NCI-H226 (cell line): ENCODE measurements around the gene RLF.
A peak's percentile ranks its signal among the peaks of the same experiment; 100 is the strongest.

ENCODE experiments used
- DNase-seq: peaks from one replicate; pipeline ENCODE4 v3.0.0-alpha.2; 2015

Gene RLF, protein sequence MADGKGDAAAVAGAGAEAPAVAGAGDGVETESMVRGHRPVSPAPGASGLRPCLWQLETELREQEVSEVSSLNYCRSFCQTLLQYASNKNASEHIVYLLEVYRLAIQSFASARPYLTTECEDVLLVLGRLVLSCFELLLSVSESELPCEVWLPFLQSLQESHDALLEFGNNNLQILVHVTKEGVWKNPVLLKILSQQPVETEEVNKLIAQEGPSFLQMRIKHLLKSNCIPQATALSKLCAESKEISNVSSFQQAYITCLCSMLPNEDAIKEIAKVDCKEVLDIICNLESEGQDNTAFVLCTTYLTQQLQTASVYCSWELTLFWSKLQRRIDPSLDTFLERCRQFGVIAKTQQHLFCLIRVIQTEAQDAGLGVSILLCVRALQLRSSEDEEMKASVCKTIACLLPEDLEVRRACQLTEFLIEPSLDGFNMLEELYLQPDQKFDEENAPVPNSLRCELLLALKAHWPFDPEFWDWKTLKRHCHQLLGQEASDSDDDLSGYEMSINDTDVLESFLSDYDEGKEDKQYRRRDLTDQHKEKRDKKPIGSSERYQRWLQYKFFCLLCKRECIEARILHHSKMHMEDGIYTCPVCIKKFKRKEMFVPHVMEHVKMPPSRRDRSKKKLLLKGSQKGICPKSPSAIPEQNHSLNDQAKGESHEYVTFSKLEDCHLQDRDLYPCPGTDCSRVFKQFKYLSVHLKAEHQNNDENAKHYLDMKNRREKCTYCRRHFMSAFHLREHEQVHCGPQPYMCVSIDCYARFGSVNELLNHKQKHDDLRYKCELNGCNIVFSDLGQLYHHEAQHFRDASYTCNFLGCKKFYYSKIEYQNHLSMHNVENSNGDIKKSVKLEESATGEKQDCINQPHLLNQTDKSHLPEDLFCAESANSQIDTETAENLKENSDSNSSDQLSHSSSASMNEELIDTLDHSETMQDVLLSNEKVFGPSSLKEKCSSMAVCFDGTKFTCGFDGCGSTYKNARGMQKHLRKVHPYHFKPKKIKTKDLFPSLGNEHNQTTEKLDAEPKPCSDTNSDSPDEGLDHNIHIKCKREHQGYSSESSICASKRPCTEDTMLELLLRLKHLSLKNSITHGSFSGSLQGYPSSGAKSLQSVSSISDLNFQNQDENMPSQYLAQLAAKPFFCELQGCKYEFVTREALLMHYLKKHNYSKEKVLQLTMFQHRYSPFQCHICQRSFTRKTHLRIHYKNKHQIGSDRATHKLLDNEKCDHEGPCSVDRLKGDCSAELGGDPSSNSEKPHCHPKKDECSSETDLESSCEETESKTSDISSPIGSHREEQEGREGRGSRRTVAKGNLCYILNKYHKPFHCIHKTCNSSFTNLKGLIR (N-terminal part only)

DNA sequence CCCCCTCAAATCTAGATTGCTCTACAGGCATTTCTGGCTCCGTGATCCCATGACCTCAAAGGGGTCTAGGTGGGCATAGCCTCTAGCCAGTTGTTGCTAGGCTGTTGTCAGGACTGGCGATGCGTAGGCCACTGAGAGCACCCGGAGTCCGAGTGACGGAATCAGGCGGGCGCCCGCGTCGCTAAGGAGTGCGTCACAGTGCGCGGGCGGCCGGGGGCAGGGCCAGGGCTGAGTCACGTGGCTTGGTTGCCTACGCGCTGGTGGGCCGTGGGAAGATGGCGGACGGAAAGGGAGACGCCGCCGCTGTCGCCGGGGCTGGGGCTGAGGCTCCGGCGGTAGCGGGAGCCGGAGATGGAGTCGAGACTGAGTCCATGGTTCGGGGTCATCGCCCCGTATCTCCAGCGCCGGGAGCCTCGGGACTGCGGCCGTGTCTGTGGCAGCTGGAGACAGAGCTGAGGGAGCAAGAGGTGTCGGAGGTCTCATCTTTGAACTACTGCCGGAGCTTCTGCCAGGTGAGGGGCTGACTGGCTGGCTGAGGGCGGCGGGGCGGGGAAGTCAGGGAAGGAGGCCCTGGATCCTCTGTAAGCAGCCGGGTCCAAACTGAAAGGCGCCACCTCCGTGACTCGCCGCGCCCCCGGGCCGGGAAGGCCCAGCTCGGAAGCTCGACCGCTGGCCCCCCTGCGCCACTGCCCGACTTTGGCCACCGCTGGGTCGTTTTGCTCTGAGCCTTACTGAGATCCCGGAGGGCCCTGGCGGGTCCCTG is at the start of gene RLF:
RLF (plus strand) TSS at position 263 of the 763 bp plus-strand sequence; CDS start at position 276, 13 bp downstream.
- DNase-seq = peak; percentile 94

DNA sequence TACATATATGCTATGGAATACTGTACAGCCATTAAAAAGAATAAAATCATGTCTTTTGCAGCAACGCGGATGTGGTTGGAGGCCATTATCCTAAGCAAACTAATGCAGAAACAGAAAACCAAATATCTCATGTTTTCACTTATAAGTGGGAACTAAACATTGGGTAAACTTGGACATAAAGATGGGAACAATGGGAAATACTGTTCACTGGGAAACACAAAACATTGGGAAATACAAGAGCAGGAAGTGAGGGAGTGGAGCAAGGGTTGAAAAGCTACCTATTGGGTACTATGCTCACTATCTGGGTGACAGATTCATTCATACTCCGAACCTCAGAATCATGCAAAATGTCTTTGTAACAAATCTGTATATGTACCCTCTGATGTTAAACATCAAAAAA is 46.8 kb upstream of the RLF start:
- DNase-seq = no peak

DNA sequence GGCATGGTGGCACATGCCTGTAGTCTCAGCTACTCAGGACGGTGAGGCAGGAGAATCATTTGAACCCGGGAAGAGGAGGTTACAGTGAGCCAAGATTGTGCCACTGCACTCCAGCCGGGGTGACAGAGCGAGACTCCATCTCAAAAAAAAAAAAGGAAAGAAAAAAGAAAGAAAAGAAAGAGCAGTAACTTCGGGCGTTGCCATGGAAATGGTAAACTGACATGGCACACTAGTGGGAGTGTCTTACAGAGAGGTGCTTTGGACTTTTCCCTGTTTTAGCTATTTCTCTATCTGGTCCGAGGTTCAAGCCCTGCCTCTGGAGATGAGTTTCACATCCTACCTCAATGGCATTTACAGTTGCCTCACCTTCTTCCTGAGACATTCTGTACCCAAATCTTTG is 41.1 kb upstream of the RLF start:
- DNase-seq = no peak

DNA sequence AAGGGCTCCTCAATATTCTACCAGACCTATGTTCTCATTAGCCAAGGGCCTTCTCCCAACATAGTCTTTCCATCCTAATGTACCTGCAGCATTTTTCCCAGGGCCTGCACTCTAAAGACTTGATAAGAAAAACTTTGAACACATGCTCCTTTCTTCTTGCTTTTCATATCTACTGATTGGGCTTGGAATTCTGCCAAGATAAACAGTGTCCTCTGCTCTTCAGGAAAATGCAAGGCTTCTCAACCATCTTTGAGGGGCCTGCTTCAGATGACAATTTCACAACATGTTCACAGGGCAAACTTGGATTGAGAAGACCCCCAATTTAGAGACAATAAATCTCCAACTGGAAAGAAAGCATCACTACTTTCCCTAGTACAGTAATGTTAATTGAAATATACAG is 38.3 kb upstream of the RLF start:
- no peak for DNase-seq

DNA sequence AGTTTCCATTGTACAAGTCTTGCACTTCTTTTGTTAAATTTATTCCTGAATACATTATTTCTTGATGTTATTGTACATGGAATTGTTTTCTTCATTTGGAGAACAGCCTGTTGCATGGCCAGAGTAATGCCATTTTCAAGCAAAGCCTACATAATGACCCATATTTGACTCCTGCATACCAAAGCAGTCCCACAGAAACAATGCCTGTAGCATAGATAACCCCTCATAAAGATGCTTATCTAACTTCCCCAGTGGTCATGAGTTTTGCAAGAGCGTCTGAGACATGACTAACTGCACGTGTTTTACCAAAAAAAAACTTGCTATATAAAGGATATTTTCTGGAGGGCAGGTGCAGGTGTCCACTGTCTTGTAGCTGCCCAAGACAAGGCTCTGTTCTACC is 30.3 kb upstream of the RLF start:
- peak; percentile 14 for DNase-seq

DNA sequence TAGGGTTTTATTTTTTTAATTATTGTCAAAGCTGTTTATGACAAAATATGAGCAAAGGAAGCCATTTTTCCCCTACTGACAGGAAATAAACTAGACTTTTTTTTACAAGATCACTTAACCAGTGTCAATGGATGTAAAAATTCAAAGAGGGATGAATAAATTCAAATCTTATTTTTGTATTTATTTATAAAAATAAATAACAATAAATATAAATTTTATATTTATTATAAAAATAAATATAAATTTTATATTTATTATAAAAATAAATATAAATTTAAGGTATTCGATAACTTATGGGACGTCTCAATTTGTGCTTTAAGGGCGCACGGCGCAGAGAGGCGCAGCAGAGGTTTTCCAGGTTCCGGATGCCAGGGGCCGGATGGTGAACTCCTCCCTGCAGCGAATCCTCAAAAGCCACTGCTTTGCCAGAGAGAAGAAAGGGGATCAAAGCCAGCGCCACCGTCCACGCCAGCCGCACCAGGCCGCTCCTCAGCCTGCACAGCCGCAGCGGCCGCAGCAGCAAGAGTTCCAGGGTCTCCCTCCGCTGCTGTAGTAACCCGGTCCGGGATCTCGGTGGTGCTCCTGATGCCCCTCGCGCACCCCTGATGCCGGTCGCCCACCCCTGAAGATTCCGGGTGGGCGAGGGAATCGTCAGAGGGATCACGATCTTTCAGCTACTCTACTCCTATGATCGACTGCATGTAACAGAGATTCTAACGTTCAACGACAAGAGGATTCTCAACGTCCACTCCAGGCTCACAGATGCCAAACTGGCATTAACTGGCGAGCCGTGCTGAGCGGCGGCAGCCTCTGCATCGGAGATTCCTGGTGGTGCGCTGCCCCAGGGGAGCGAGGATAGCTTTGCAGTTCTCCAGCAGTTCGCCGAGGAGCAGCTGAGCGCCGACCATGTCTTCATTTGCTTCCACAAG is 28.5 kb upstream of the RLF start:
- no peak for DNase-seq

DNA sequence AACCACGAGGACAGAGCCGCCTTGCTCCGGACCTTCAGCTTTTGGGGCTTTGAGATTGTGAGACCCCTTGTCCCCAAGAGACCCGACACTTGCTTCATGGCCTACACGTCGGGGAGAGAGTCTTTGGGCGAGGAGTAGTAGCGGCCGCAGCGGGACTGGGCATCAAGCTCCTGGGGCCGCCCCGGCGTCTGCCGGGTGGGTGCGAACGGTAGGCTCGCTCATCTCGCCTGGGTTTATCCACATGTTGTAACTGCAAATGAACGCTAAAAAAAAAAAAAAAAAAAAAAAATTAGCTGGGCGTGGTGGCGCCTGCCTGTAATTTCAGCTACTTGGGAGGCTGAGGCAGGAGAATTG is 27.9 kb upstream of the RLF start:
- DNase-seq = no peak

DNA sequence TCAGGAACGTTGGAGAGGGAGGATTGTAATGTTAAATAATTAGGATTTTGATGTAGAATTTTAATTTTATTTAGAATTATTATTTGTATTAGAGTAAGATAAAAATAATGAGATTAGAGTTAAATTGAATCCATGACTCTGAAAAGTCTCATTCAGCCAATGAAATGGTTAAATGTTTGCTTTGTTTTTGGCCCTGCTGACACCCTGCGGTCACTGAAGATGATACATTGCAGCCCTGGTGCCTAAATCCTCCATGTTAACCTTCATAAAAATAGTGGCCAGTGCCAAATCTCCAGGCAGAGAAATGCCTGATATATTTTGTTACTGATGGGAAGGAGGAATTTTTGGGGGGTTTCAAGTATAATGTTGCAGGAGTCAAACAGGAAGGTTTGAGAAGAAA is 27.3 kb upstream of the RLF start:
- DNase-seq = no peak

DNA sequence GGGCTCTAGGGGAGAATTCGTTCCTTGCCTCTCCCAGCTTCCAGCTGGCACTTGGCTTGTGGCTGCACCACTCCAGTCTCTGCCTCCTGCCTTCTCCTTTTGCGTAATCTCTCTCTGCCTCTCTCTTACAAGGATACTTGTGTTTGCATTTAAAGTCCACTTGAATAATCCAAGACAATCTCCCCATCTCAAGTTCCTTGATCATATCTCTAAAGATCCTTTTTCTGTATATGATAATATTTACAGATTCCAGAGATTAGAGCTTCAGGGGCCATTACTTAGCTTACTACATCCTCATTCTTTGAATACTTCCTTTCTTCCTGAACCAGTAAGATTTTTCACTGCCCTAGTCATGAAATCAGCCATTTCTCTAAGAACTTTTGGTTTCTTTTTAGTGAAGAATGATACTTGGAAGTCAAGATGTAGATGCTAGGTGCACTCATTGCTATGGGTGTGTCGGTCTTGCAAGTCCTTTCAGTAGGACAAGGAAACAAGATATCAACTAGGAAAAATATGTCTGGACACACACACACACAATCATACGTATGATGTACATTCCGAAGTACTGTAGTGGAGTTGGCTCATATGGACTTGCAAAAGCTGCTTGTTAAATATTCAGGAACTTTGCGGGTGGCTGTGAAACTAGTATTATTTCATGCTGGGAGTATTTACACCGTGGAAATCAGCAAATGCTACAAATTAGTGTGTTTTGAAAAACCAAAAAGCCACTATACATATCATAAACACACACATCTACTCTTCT is 20.8 kb upstream of the RLF start:
- peak; percentile 42 for DNase-seq

DNA sequence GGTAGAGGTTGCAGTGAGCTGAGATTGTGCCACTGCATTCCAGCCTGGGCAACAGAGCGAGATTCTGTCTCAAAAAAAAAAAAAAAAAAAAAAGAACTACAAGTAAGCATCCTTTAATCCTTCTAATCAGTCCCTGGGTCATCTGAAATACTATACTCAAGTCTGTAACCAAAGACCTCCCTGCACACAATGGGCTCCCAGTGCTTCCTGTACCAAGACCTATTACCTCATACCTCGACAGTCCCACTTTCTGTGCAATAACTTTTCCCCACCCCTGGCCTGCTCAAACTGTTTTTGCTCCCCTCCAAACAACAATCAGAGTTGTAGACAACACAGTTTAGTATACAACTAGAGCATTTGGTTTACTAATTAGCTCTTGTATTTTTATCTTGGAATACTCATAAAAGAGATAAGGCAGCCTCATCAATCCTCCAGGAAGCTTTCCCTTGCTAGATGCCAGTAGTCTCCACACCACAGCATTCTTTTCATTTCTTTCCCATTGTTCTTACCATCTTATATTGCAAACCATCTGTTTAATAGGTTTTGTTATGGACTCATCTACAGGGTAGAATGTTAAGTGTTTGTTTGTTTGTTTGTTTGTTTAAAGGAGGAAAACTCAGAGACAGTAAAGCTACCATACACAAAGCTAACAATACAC is 19.2 kb upstream of the RLF start:
- DNase-seq = peak; percentile 64

DNA sequence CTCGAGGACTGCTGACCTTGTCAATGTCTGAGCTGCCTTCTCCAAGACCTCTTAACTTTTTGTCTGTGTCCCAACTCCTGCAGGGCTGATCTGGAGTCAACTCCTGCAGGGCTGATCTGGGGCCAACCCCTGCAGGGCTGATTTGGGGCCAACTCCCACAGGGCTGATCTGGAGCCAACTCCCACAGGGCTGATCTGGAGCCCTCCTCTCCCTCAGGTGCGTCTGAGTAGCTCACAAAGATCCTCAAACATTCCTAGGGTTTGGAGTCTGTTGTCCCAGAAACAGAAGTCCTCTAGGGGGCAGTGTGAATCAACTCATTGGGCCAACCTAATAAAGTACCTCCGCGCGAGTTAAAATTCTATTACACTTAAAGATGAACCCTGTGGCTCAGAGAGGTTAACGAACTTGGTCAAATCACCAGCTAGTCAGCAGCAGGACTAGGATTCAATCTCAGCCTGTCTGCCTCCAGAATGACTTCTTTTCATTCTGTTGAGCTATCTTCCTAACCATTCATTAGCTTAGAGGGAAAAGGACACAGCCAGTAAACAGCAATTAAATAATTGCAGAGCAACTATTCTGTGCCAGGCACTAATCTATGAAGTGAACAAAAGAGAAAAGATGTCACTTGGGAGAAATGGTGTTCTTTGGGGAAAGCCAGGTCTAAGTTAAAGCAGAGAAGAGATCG is 17.2 kb upstream of the RLF start:
- DNase-seq = peak; percentile 60

DNA sequence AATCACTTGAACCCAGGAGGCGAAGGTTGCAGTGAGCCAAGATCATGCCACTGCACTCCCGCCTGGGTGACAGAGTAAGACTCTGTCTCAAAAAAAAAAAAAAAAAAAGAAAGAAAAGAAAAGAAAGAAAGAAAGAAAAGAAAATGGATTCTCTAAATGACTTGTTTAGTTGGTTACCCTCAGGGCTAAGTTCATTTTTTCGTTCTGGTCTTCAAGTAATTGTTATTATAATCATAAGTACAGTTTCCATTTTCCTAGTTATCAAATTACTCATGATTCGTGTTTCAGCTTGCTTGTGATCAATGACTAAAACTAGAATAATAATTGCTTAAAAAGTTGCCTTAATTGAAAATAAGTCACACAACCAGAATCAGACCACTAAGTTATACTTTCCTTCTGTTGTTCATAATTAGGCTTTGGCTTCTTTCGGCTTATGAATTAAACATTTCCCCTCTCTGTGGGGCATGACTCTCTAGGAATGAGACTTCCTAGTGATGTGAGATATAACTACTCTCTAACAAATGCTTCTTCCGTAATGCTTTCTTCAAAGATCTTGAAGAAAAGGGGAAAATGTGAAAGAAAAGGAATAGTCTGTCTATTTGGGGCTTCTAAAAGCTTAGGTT is 9.6 kb upstream of the RLF start:
- no peak for DNase-seq

DNA sequence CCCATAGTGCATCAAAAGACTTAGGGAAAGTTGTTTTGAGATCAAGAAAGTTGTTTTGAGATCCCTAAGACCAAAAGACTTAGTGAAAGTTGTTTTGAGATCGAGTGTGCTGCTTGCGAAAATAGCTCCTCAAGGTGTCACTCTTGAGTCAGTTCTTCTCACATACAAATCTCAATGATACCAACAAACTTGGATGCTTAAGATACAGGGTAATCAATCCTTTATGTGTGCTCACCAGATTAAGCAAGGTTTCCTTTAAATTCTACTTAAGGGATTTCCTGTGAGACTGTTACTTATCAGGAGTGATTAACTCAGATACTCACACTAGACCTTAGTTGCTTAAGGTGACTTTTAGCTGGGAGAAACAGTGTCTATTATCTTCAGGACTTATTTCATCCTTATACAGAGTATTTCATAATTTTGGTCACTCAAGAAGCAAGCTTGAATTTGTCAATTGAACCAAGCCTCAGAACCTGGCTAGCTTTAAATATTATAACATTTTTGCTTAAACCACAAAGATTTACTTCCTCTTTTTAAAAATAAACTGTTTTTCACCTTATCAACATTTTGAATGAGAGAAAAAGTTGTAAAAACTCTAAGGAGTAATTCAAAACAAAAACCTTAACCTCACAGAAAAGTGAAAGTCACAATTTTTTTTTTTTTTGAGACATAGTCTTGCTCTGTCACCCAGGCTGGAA is 8.0 kb upstream of the RLF start:
- DNase-seq = peak; percentile 19

DNA sequence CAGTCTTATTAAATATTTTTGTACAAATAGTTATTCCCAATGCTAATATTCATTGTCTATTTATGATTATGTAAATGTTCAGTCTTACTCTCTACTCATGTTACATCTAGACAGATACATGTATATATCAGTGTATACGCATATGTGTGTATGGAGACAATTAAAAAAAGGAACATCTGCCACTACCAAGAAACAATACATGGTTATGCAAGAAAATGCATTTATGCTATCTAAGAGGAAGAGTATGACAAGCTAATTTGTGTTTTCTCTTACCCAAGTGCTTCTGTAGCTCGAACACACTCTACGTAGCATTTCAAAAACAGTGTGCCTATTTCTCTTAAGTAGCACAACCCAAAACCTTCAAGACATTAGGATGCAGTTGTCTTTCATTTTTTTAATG is 6.1 kb upstream of the RLF start:
- DNase-seq = no peak

DNA sequence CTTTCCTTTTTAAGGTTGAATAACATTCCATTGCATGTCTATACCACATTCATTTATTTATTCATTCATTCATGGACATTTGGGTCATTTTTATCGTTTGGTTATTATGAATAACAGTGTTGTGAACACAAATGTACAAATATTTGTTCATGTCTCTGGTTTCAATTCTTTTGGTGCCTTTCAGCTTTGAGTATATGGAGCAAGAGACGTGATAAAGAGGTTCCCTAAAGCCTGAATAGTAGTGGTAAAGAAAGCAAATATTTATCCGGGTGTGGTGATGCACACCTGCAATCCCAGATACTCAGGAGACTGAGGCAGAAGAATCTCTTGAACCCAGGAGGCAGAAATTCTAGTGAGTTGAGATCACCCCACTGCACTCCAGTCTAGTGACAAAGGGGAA is 5.3 kb upstream of the RLF start:
- DNase-seq = no peak

DNA sequence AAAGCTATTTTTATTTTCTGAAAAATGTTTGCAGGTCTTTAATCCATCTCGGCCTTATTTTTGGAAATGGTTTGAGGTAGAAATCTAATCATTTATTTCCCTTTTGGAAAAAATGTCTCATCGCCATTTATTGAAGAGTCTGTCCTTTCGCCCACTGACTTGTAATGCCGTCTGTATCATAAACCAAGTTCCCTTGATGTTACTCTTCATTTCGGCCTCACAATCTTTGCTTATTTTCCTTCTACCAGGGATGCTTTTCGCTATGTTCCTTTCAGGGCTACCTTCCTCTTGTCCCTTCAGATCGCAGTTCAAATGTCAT is 422 bp upstream of the RLF start:
- DNase-seq = no peak

DNA sequence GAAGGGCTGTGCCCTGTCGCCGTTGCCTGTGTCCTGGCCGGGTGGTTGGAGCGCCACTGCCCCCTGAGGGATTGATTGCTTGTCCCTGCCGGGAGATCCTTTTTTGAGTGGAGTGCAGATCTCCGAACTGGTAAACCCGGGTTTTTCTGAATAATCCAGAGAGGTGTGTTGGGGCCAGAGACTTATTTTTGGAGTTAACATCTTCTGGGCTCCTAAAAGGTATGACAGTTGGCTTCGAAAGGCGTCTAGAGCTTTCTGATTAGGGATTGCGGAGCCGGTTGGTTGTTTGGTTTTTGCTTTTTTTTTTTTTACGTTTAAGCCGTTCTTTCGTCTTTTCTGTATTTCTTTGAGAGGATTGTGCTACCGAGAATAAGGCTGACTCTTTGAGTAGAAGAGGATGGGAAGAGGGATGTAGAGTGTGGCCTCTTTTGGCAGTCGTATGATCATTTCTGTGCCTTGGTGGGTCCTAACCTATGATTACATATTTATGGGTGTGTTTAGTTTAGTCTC is 756 bp downstream of the RLF start:
- no peak for DNase-seq
